HCT116 (cell line): Measurements from ENCODE around the gene GRIA2. TPM values are rescaled to one million over a fixed set of nuclear protein-coding genes. Genes with fewer than 3 reads are reported as not detected.

Experiments
- ATAC-seq: fragments of 200-7000 bp; cut with Tn5 transposase; 2 replicates; pipeline ENCODE4 v1.9.1; 2020; ENCODE audit warnings: mild to moderate bottlenecking, moderate library complexity
- BruUV-seq: library from RNA; stranded (reverse); fragments of 400-500 nt; replicated peaks from 2 replicates; lab custom pipeline; 2021; lab: Mats Ljungman, UMichigan
- CTCF ChIA-PET: fragments of 300-600 bp; sonication (Branson Sonifier 250); formaldehyde crosslinking; loops from one replicate; lab custom pipeline; 2021; ENCODE audit warnings: antibody characterized with exemption; lab: Charles Lee
- POLR2A ChIA-PET: fragments of 300-600, 350-600 bp; sonication (Branson Sonifier 250); formaldehyde crosslinking; loops from one replicate; lab custom pipeline; 2021; ENCODE audit warnings: antibody characterized with exemption; lab: Charles Lee
- RAD21 ChIA-PET, 2 experiments: fragments of 300-600 bp; sonication (Branson Sonifier 250); formaldehyde crosslinking; loops; one replicate each; lab custom pipeline; 2023; ENCODE audit warnings: low total read pairs in 2 of 2; ENCODE audit not compliant: uncharacterized antibody in 2 of 2, unreplicated experiment in 2 of 2, low non-redundant PET in 1 of 2; lab: Charles Lee
- DNase-seq: peaks from one replicate; pipeline ENCODE4 v3.0.0-alpha.2; 2010; ENCODE audit warnings: low read depth, low spot score
- H2AFZ ChIP-seq: fragments of 200-600 bp; shearing (Covaris generic), sonication (generic); 2 replicates; pipeline ENCODE4 v1.6.1; 2017; ENCODE audit warnings: low read depth, mixed run types, mixed read lengths, antibody characterized with exemption, low read length; ENCODE audit not compliant: poor library complexity, severe bottlenecking
- H3K27ac ChIP-seq: 2 replicates; pipeline ENCODE4 v1.5.1; 2012; ENCODE audit warnings: low read depth, low read length
- H3K27me3 ChIP-seq: fragments of 200-600 bp; sonication (generic); 2 replicates; pipeline ENCODE4 v1.6.1; 2016; ENCODE audit warnings: mixed run types, low read length, mixed read lengths; ENCODE audit not compliant: insufficient read depth
- H3K36me3 ChIP-seq, 2 experiments: fragments of 200-500 bp in 1 of 2; fragments of 200-600 bp in 1 of 2; sonication (Bioruptor generic) in 1 of 2; sonication (generic) in 1 of 2; 2 replicates each; pipeline versions ENCODE4 v1.5.1 to v1.6.1; 2014 to 2016; ENCODE audit warnings: low read length in 2 of 2, inconsistent platforms in 1 of 2, mixed read lengths in 1 of 2, mixed run types in 1 of 2; ENCODE audit not compliant: insufficient read depth in 2 of 2, control insufficient read depth in 1 of 2
- H3K4me1 ChIP-seq, 2 experiments: fragments of 200-600 bp in 1 of 2; sonication (generic) in 1 of 2; 2 replicates each; pipeline versions ENCODE4 v1.5.1 to v1.6.1; 2012 to 2017; ENCODE audit warnings: low read length in 2 of 2, inconsistent platforms in 1 of 2, mild to moderate bottlenecking in 1 of 2, mixed read lengths in 1 of 2, mixed run types in 1 of 2, moderate library complexity in 1 of 2; ENCODE audit not compliant: insufficient read depth in 2 of 2, control insufficient read depth in 1 of 2
- H3K4me2 ChIP-seq: fragments of 200-600 bp; sonication (generic); 2 replicates; pipeline ENCODE4 v1.6.1; 2017; ENCODE audit warnings: mixed run types, low read length, mixed read lengths
- H3K4me3 ChIP-seq, 2 experiments: fragments of 200-600 bp in 1 of 2; sonication (generic) in 1 of 2; replicated peaks in 1 of 2; 2 replicates each; pipeline ENCODE4 v1.5.1; 2011 to 2016; ENCODE audit warnings: low read length in 2 of 2, control low read depth in 1 of 2, low read depth in 1 of 2, mild to moderate bottlenecking in 1 of 2, mixed read lengths in 1 of 2, mixed run types in 1 of 2
- H3K79me2 ChIP-seq: fragments of 200-600 bp; sonication (generic); 2 replicates; pipeline ENCODE4 v1.6.1; 2017; ENCODE audit warnings: mild to moderate bottlenecking, mixed run types, low read length, moderate library complexity, mixed read lengths; ENCODE audit not compliant: insufficient read depth
- H3K9ac ChIP-seq: fragments of 200-600 bp; sonication (generic); 2 replicates; pipeline ENCODE4 v1.6.1; 2016; ENCODE audit warnings: low read length, mixed read lengths
- H3K9me2 ChIP-seq: fragments of 200-600 bp; sonication (generic), shearing (Covaris generic); 2 replicates; pipeline ENCODE4 v1.6.1; 2017; ENCODE audit warnings: mixed run types, mild to moderate bottlenecking, moderate library complexity; ENCODE audit not compliant: insufficient read depth
- H3K9me3 ChIP-seq, 2 experiments: fragments of 200-500 bp in 1 of 2; fragments of 200-600 bp in 1 of 2; sonication (Bioruptor generic) in 1 of 2; sonication (generic) in 1 of 2; 2 replicates each; pipeline ENCODE4 v1.6.1; 2014 to 2017; ENCODE audit warnings: low read length in 2 of 2, mixed read lengths in 2 of 2, inconsistent platforms in 1 of 2, low read depth in 1 of 2, mild to moderate bottlenecking in 1 of 2, mixed run types in 1 of 2, moderate library complexity in 1 of 2; ENCODE audit not compliant: control insufficient read depth in 1 of 2, insufficient read depth in 1 of 2
- H4K20me1 ChIP-seq: fragments of 200-600 bp; sonication (generic), shearing (Covaris generic); 2 replicates; pipeline ENCODE4 v1.6.1; 2017; ENCODE audit warnings: mixed run types, mild to moderate bottlenecking, moderate library complexity; ENCODE audit not compliant: insufficient read depth
- CBX3 ChIP-seq: IDR thresholded peaks from 2 replicates; pipeline ENCODE4 v1.6.1; 2012; ENCODE audit warnings: low read depth
- EGR1 ChIP-seq: IDR thresholded peaks from 2 replicates; pipeline ENCODE4 v1.6.1; 2012; ENCODE audit warnings: low read depth
- EZH2 ChIP-seq: fragments of 200-600 bp; sonication (generic); IDR thresholded peaks from 2 replicates; pipeline ENCODE4 v1.6.1; 2017; ENCODE audit warnings: antibody characterized with exemption, mixed run types
- EZH2phosphoT487 ChIP-seq: fragments of 200-600 bp; IDR thresholded peaks from 2 replicates; pipeline ENCODE4 v1.6.1; 2018; ENCODE audit warnings: antibody characterized with exemption, borderline replicate concordance
- JUND ChIP-seq: IDR thresholded peaks from 2 replicates; pipeline ENCODE4 v1.6.1; 2012
- POLR2AphosphoS5 ChIP-seq: IDR thresholded peaks from 2 replicates; pipeline ENCODE4 v1.6.1; 2011; ENCODE audit warnings: mild to moderate bottlenecking, low read depth, low read length, moderate library complexity
- RAD21 ChIP-seq: IDR thresholded peaks from 2 replicates; pipeline ENCODE4 v1.6.1; 2012; ENCODE audit warnings: low read depth, mild to moderate bottlenecking
- SIN3A ChIP-seq: IDR thresholded peaks from 2 replicates; pipeline ENCODE4 v1.6.1; 2012; ENCODE audit warnings: low read depth
- SRF ChIP-seq: IDR thresholded peaks from 2 replicates; pipeline ENCODE4 v1.6.1; 2012; ENCODE audit warnings: low read depth
- TCF7L2 ChIP-seq: IDR thresholded peaks from 2 replicates; pipeline ENCODE4 v1.7.0; 2011; ENCODE audit warnings: borderline replicate concordance, inconsistent platforms; ENCODE audit not compliant: insufficient read depth, insufficient read length; ENCODE audit errors: extremely low read depth
- ZFX ChIP-seq: fragments of 450-650 bp; IDR thresholded peaks from 2 replicates; pipeline ENCODE4 v1.6.1; 2017
- ZNF274 ChIP-seq: fragments of 200-500 bp; sonication (Bioruptor generic); IDR thresholded peaks from 2 replicates; pipeline ENCODE4 v1.6.1; 2014; ENCODE audit warnings: mild to moderate bottlenecking, low read depth, low read length, inconsistent platforms
- intact Hi-C: fragments of 100-400 bp; cut with micrococcal nuclease; formaldehyde crosslinking; loops from 2 replicates; pipeline ENCODE4 v1.10.0; 2022
- total RNA-seq: library from RNA; stranded (reverse); gene quantifications from one replicate; pipeline ENCODE4 v1.2.1, GENCODE V29; 2021; ENCODE audit not compliant: unreplicated experiment
- TF ChIP-seq, protein P1 (sequence below), 3 experiments: fragments of 200-600 bp in 1 of 3; sonication (generic) in 1 of 3; IDR thresholded peaks in 2 of 3; conservative IDR thresholded peaks in 1 of 3; 2 replicates each; pipeline ENCODE4 v1.5.1; 2012 to 2017; ENCODE audit warnings: low read depth in 2 of 3, low read length in 2 of 3, antibody characterized with exemption in 1 of 3, borderline replicate concordance in 1 of 3, control low read depth in 1 of 3, mild to moderate bottlenecking in 1 of 3, mixed read lengths in 1 of 3, mixed run types in 1 of 3, moderate library complexity in 1 of 3; ENCODE audit not compliant: insufficient read depth in 1 of 3
- TF ChIP-seq, protein P2 (sequence below): IDR thresholded peaks from 2 replicates; pipeline ENCODE4 v1.6.1; 2012
- TF ChIP-seq, protein P3 (sequence below): IDR thresholded peaks from 2 replicates; pipeline ENCODE4 v1.6.1; 2012; ENCODE audit warnings: low read depth

The GRIA2 gene
- total RNA-seq, 1 experiment from 2014 or later = not detected

DNA sequence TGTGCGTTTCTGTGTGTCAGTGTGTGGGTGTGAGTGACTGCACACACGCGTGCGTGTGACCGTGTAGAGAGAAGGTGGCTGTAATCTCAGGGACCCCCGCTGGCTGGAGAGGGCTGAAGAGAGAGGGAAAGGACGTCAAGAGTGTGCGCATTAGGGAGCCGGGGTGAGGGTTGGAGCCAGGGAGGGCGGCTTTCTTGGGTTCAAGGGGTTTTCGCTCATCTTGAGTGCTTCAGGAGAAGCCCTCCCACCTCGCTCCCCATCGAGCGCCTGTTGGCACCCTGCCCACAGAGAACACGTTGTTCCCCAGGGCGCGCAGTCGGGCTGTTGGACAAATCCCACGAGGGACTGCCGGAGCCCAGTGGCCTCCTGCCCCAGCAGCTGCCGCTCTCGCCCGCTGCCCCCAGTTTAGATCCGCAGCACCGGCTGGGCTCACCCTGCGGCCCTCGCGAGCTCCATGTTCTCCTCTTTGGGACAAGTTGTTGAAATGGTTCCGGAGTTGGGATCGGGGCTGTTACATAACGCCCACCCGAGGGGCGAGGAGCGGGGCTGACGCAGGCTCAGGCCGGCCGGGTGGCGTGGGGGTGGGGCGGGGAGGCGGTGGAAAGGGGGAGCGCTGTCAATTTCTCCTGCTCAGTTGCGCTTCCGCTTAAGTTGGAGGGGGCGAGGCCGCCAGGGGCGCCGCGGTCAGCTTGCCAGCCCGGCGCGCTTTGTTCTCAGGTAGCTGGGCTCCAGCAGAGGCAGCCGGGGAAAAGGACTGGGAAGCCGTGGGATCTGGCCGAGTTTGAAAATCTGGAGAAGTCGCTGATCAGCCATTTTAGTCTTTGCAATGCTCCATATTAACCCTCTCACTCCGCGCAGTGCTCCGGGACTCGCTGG, 1.6 kb downstream of the GRIA2 start (continued):
- no peak for TF ChIP-seq TCF7L2

DNA sequence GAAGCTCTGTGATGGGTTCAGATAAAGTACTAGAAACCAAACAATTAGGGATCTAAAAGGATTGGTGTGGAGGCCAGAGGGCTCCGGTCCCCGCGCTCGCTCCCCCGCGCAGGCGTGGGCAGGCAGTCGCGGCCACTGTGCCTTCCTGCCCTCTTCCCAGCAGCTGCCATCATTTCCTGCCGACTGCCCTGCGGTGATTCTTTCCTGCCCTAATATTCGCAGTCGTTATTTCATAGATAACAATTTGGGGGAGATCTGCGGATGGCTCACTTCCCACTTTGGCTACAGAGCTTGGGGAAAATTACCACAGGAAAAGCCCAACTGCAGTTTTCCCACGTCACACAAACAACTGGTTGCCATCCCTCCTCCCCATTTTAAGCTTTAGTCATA, 2.2 kb downstream of the GRIA2 start:
- ATAC-seq (no peak), DNase-seq (no peak)
- Histone ChIP-seq H3K27me3 (no peaks in the 10 kb centered on the region), H3K9me2 (no peaks in the 10 kb centered on the region), H3K9me3 (no peaks in the 10 kb centered on the region), H3K79me2 (no peaks in the 10 kb centered on the region), H3K4me1 (no peaks in the 10 kb centered on the region), H3K9ac (no peak overlapping the region), H2AFZ (no peak overlapping the region), H3K4me3 (no peak overlapping the region), H4K20me1 (no peaks in the 10 kb centered on the region), H3K4me2 (no peak overlapping the region), H3K36me3 (no peaks in the 10 kb centered on the region), H3K27ac (no peak overlapping the region)
- ChIA-PET POLR2A (no interaction called here), CTCF (no interaction called here), RAD21 (no interaction called here)
- intact Hi-C loops = loop anchor here (10.0 kb wide), 1 partner anchor 292 kb away; no protein-coding TSS in a partner anchor
- no peak for TF ChIP-seq CBX3
- TF ChIP-seq POLR2AphosphoS5 = no peak
- no peak for TF ChIP-seq RAD21
- TF ChIP-seq SRF = no peak
- TF ChIP-seq, protein P1, sequence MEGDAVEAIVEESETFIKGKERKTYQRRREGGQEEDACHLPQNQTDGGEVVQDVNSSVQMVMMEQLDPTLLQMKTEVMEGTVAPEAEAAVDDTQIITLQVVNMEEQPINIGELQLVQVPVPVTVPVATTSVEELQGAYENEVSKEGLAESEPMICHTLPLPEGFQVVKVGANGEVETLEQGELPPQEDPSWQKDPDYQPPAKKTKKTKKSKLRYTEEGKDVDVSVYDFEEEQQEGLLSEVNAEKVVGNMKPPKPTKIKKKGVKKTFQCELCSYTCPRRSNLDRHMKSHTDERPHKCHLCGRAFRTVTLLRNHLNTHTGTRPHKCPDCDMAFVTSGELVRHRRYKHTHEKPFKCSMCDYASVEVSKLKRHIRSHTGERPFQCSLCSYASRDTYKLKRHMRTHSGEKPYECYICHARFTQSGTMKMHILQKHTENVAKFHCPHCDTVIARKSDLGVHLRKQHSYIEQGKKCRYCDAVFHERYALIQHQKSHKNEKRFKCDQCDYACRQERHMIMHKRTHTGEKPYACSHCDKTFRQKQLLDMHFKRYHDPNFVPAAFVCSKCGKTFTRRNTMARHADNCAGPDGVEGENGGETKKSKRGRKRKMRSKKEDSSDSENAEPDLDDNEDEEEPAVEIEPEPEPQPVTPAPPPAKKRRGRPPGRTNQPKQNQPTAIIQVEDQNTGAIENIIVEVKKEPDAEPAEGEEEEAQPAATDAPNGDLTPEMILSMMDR (IDR thresholded peaks at IDR 0.05 in 2 of 3, conservative IDR thresholded peaks at IDR 0.05 in 1 of 3; ENCODE audit: borderline replicate concordance in 1 of 3, insufficient read depth in 1 of 3, low read depth in 2 of 3, low read length in 2 of 3) = no peak
- no peak for TF ChIP-seq JUND
- no peak for TF ChIP-seq ZFX
- no peak for TF ChIP-seq ZNF274
- TF ChIP-seq SIN3A = no peak
- TF ChIP-seq, protein P2, sequence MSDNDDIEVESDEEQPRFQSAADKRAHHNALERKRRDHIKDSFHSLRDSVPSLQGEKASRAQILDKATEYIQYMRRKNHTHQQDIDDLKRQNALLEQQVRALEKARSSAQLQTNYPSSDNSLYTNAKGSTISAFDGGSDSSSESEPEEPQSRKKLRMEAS = no peak
- no peak for TF ChIP-seq EZH2
- no peak for TF ChIP-seq EZH2phosphoT487
- TF ChIP-seq TCF7L2 = no peak
- TF ChIP-seq EGR1 = no peak
- TF ChIP-seq, protein P3, sequence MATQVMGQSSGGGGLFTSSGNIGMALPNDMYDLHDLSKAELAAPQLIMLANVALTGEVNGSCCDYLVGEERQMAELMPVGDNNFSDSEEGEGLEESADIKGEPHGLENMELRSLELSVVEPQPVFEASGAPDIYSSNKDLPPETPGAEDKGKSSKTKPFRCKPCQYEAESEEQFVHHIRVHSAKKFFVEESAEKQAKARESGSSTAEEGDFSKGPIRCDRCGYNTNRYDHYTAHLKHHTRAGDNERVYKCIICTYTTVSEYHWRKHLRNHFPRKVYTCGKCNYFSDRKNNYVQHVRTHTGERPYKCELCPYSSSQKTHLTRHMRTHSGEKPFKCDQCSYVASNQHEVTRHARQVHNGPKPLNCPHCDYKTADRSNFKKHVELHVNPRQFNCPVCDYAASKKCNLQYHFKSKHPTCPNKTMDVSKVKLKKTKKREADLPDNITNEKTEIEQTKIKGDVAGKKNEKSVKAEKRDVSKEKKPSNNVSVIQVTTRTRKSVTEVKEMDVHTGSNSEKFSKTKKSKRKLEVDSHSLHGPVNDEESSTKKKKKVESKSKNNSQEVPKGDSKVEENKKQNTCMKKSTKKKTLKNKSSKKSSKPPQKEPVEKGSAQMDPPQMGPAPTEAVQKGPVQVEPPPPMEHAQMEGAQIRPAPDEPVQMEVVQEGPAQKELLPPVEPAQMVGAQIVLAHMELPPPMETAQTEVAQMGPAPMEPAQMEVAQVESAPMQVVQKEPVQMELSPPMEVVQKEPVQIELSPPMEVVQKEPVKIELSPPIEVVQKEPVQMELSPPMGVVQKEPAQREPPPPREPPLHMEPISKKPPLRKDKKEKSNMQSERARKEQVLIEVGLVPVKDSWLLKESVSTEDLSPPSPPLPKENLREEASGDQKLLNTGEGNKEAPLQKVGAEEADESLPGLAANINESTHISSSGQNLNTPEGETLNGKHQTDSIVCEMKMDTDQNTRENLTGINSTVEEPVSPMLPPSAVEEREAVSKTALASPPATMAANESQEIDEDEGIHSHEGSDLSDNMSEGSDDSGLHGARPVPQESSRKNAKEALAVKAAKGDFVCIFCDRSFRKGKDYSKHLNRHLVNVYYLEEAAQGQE = no peak
- no TSS peak for BruUV-seq
